Measurements from ENCODE around the gene RNF130.

RNF130 gene

DNA sequence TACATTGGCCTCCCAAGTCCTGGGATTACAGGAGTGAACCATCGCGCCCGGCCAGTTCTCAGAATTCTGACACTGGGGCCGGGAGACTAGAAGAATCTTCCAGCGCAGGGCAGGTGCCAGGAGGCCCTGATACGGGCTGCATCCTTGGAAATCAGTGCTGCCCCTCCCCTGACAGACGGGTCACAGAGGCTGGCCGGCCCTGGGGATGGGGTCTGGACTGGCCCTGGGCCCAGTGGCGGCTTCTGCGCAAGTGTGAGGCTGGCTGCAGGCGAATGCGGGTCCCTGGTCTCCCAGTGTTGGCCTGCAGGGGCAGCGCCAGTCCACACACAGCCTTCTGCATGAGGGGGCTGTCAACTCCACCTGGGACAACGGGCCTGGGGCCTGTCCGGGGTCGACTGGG lies 163.0 kb downstream of the RNF130 start:
- in situ Hi-C loops (cut with MboI; ENCODE audit: low pct_unique_long_range_greater_than_20kb, low sequenced_read_pairs) = no loop called here
- no peak for DNase-seq

DNA sequence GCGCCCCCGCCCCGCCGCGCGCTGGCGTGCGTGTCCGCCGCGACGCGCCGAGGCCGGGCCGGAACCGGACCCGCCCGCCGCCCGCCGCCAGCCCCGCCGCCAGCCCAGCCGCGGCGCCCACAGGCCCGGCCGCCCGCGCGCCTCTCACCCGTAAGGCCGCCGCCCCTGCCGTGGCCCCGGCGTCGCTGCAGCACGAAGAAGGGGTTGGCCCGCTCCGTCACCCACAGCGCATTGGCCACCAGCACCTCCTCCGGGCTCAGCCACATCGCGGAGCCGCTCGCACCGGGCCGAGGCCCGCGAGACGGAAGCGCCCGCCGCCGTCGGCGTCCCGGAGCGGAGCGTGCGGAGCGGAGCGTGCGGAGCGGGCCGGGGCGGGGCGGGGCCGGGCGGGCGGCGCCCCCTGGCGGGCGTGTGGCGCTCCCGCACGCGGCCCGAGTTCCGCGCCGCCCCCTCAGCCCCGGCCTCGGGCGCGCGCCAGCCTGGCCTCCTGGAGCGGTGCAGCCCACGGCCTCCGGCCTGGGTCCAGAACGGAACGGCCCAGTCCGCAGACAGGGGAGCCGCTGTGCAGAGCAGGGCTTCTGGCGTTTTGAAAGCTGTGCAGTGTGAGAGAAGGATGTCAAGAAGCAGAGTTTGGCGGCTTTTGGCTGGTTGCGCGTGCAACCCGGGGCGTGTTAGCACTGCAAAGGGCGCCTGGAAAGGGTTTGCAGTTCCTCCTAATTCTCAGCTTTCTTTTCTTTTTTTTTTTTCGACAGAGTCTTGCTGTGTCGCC lies 163.8 kb downstream of the RNF130 start, which contains the start of gene TBC1D9B:
TBC1D9B (minus strand) TSS at position 342 of the 769 bp plus-strand sequence; CDS start at position 266, 76 bp downstream.
- peak; percentile 63 for DNase-seq
- in situ Hi-C loops (cut with MboI; ENCODE audit: low pct_unique_long_range_greater_than_20kb, low sequenced_read_pairs) = no loop called here

DNA sequence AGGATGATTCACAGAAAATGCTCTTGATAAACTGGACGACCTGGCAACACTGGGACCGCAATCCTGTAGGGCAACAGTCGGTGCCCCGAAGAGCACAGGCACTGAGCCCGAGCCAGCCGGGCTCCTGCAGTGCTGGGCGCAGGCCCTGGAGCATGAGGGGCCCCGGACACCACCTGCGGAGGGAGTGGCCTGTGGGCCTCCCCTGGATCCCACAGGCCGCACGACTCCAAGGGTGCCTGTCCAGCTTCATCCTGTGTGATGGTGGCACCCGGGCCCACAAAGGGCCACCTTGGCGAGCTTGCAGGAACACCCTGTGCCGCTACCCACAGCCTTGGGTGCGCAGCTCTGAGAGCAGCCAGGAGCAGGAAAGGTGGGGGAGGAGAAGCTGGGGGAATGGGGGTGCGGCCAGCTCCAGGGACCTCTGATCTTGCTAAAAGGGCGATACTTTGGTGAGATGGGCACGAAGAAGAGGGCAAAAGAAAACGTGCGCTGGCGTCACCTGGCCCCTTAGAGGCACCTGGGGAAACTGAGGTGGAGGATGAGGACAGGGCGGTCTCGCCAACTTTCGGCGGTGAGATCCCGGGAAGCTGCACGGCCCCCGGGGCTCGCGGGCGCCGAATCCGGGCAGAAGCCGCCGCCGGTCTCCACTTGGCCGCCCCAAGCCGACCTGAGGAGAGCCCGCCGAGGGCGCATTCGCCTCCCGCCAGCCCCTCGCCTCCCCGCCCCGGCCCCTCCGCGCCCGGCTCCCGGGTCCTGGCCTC lies 164.6 kb downstream of the RNF130 start:
- in situ Hi-C loops (cut with MboI; ENCODE audit: low pct_unique_long_range_greater_than_20kb, low sequenced_read_pairs) = no loop called here
- peak; percentile 45 for DNase-seq

DNA sequence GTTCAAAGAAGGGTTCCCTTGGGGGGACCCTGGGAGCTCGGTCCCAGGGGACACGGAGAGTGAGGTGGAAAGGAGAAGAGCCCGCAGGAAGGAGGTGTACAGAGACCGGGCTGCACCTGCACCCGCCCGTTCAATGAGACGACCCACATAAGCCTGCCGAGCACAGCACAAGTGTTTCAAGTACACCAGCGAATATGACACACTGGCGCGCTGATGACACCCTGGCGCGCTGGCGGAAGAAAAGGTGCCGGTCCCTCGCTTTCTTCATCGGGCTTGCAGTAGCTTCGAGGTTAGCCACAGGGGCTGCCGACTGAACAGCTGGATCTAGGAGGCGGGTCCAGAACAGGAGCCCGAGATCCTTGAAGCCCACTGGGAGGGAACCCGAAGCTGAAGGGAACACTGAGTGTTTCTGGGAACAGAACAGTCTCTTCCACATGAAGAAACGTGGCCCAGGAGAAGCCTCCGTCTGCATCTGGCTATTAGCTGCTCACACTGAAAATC lies 165.2 kb downstream of the RNF130 start:
- DNase-seq = no peak
- in situ Hi-C loops (cut with MboI; ENCODE audit: low pct_unique_long_range_greater_than_20kb, low sequenced_read_pairs) = no loop called here

DNA sequence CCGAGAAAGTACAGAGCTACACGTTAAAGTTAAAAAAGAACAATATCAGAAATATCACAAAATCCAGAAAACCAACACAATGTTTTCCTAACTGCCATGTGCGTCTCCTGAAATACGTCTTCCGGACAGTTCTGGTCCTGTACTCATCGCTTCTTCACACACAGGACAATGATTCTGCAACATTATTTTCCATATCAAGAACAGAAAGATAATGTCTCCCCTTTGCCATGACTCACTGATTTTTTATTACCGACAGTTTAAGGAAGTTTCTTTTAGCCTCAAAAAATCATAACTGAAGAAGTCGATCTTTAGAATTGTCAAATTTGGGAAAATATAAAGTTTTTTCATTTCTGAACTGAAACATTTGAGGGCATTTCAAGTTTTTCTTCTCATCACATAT lies 166.4 kb downstream of the RNF130 start:
- DNase-seq = peak; percentile 12
- in situ Hi-C loops (cut with MboI; ENCODE audit: low pct_unique_long_range_greater_than_20kb, low sequenced_read_pairs) = no loop called here
